M059J (cell line): Measurements from ENCODE around the gene IP6K1. TPM values are rescaled to one million over a fixed set of nuclear protein-coding genes. Genes with fewer than 3 reads are reported as not detected.
"Not testable (repeated sequence)": the region's sequence is repeated elsewhere in the genome, so short reads cannot be mapped to it uniquely, and the experiment has no call there.

Experiments
- DNase-seq: peaks from one replicate; pipeline ENCODE4 v3.0.0-alpha.2; 2012; ENCODE audit warnings: low read depth
- total RNA-seq: library from RNA; depleted of rRNA; stranded (reverse); fragments of >200 nt; shearing (Covaris generic); gene quantifications from 2 replicates; pipeline ENCODE4 v1.2.3, GENCODE V29; 2014

The IP6K1 gene
- total RNA-seq, 1 experiment from 2014 or later: 33.7 TPM

DNA sequence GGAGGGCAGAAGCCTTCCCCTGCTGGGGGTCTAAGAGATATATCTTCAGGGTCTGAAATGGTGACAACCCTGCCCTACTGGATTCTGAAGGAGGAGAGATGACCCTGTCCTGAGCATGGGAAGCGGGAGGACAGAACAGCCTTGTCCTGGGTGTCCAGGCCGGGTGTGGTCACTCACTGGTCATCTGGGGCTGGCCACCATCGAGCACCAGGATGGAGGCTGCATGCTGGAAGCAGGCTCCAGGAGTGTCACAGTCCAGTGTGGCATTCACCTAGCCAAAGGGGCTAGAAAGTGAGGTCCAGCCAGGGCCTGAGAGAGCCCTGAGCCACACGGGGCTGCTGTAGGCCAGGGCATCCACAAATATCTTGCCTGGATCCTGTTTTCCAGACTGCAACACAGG is 8.1 kb upstream of the IP6K1 start:
- no peak for DNase-seq

- DNase-seq: no peak
These were observed 7.2 kb upstream of the IP6K1 start for GRCh38 chr3:49793486-49794085.

- no peak for DNase-seq
These were observed 6.2 kb upstream of the IP6K1 start for GRCh38 chr3:49792371-49793150.

DNA sequence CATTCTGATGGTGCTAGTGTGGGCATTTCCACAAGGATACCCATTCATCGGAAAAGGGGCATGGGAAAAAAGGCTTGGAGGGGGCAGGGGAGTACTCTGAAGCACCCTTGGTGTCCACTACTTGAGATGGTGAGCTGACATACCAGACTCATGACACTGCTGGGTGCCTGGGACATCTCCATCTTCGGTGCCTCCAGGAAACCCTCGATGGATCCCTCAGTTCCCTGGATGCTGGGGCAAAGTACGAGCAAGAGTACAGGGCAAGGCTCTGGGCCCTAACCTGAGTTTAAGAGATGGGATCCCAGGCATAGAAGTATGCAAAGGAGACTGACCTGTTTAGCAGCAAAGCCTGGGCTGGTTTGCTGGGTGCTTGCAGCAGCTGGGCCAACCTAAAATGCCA is 5.2 kb upstream of the IP6K1 start:
- no peak for DNase-seq

DNA sequence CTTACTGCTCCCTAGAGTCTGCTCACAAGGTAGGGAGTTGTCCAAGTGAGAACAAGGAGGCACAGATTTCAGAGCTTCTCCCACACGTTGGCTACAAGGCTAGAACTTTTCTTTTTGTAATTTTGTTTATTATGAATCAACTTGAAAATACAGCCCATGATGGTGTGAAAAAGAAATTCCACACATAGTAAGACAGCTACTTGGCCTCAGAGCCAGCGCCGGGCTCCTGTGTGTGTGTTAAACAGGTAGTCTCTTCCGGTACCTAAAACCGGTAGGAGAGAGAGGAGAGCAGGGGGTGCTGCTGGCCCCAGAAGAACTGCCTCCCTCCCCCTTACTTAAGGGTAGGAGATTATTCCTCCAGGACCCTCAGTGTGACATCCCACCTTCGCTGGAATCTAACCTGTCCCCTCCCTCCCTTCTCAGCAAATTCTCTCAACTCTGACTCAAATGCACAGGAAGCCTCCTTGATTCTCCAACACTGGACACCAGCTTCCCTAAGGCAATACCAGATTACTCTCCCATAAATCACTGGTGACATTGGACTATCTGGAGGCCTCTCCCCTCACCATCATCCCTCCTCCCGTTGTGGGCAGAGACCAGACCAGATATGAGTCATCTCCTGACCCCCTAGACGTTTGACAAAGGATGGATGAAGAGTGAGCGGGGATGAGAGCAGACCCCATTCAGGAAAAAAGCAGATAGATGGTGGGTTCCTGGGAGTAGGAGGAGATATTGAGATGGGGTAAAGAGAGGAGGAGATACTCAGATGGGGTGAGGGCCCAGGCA is 4.5 kb upstream of the IP6K1 start:
- peak; percentile 70 for DNase-seq

DNA sequence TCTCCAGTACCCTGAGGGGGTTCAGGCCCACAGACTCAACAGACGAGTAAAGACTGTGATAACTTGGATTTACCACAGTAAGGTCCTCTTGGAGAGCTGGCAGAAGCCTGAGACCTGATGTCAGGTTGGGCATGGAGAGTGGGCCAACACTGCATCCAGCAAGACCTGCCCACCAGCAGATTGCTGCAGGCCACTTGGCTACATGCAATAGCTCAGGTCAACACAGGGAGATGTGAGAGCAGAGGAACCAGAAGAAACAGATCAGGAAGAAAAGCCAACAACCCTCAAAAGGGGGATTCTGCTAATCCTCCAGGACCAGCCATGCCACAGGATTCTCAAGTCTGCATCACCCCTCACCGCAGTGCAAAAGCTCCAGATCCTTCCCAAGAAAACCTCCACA is 1.7 kb upstream of the IP6K1 start:
- no peak for DNase-seq

GRCh38 chr3:49787536-49787935 is 1.2 kb upstream of the IP6K1 start:
- no peak for DNase-seq

- DNase-seq: no peak
These were observed 781 bp upstream of the IP6K1 start for GRCh38 chr3:49787182-49787464.

- peak; percentile 50 for DNase-seq
These were observed 581 bp downstream of the IP6K1 start for GRCh38 chr3:49785565-49786356.

GRCh38 chr3:49782277-49782676 is 4.1 kb downstream of the IP6K1 start:
- not testable (repeated sequence) for DNase-seq

- no peak for DNase-seq
These were observed 4.7 kb downstream of the IP6K1 start for GRCh38 chr3:49781415-49782199.

DNA sequence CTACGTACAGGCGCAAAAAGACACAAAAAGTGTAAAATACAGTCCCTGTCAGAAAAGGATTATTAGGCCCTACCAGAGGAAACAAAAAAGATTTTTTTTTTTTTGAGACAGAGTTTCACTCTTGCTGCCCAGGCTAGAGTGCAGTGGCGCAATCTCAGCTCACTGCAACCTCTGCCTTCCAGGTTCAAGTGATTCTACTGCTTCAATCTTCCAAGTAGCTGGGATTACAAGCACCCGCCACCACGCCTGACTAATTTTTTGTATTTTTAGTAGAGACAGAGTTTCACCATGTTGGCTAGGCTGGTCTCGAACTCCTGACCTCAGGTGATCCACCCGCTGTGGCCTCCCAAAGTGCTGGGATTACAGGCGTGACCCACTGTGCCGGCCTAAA is 5.4 kb downstream of the IP6K1 start:
- not testable (repeated sequence) for DNase-seq

- no peak for DNase-seq
These were observed 6.0 kb downstream of the IP6K1 start for GRCh38 chr3:49780080-49780974.

- DNase-seq: no peak
These were observed 6.8 kb downstream of the IP6K1 start for GRCh38 chr3:49779358-49780079.

DNA sequence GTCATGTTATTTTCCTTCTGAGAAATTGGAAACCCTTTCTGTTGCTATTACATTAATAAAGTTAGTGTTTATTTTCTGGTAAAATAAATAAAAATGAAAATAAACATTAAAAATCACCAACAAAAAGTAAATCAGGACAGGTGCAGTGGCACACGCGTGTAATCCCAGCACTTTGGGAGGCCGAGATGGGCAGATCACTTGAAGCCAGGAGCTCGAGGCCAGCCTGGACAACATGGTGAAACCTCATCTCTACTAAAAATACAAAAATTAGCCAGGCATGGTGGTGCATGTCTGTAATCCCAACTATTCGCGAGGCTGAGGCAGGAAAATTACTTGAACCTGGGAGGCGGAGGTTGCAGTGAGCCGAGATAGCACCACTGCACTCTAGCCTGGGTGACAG is 10.2 kb downstream of the IP6K1 start:
- not testable (repeated sequence) for DNase-seq

- no peak for DNase-seq
These were observed 10.8 kb downstream of the IP6K1 start for GRCh38 chr3:49775538-49775937.

DNA sequence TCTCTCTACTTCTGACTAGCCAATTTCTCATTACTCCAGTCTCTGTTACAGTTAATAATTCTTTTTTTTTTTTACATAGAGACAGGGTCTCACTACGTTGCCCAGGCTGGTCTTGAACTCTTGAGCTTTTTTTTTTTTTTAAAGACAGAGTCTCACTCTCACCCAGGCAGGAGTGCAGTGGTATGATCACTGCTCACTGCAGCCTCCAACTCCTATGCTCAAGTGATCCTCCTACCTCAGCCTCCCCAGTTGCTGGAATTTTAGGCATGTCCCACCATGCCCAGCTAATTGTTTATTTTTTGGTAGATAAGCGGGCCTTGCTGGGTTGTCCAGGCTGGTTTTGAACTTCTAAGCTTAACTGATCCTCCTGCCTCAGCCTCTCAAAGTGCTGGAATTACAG is 13.6 kb downstream of the IP6K1 start:
- DNase-seq: no peak

GRCh38 chr3:49771340-49771938 is 14.9 kb downstream of the IP6K1 start:
- no peak for DNase-seq

DNA sequence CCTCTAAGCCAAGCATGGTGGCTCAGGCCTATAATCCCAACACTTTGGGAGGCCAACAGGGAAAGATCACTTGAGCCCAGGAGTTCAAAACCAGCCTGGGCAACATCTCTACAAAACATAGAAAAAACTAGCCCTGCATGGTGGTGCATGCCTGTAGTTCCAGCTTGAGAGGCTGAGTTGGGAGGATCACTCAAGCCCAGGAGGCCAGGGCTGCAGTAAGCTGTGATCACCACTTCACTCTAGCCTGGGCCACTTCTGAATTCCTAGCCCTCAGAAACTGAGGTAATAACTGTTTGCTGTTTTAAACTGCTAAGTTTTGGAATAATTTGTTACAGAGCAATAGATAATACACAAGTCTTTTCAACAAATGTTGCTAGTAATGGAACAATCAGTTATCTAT is 16.4 kb downstream of the IP6K1 start:
- DNase-seq: no peak
